H1 (cell line): Measurements from ENCODE around the gene HLF. TPM values are rescaled to one million over a fixed set of nuclear protein-coding genes. Genes with fewer than 3 reads are reported as not detected.

Experiments used
- CTCF ChIA-PET: fragments of 300-600 bp; sonication (Branson Sonifier 250); formaldehyde crosslinking; loops from one replicate; lab custom pipeline; 2021; ENCODE audit not compliant: partially characterized antibody; lab: Charles Lee
- POLR2A ChIA-PET: fragments of 300-600 bp; sonication (Branson Sonifier 250); formaldehyde crosslinking; loops from one replicate; lab custom pipeline; 2021; ENCODE audit warnings: inconsistent platforms; ENCODE audit not compliant: partially characterized antibody; lab: Charles Lee
- DNase-seq, 2 experiments: peaks; one replicate each; pipeline versions ENCODE4 v3.0.0 to v3.0.0-alpha.2; 2010 to 2022; ENCODE audit warnings: low spot score in 2 of 2, low read depth in 1 of 2, mixed read lengths in 1 of 2
- FAIRE-seq: peaks from 2 replicates; lab custom pipeline; 2011; peaks lifted over from hg19 to GRCh38; lab: Jason Lieb, UNC
- H2AFZ ChIP-seq: 2 replicates; pipeline ENCODE4 v1.8.1; 2012; ENCODE audit warnings: low read length, inconsistent platforms
- H2AK5ac ChIP-seq: 2 replicates; pipeline ENCODE4 v1.6.1; 2013; ENCODE audit warnings: low read depth, low read length
- H2BK120ac ChIP-seq: replicated peaks from 2 replicates; pipeline ENCODE3; 2013; ENCODE audit warnings: low read depth, low read length, inconsistent platforms
- H2BK12ac ChIP-seq: 2 replicates; pipeline ENCODE4 v1.6.1; 2013; ENCODE audit warnings: low read depth, low read length
- H2BK15ac ChIP-seq: 2 replicates; pipeline ENCODE4 v1.6.1; 2013; ENCODE audit warnings: low read length
- H2BK20ac ChIP-seq: 2 replicates; pipeline ENCODE4 v1.6.1; 2013; ENCODE audit warnings: low read length
- H2BK5ac ChIP-seq: 2 replicates; pipeline ENCODE4 v1.6.1; 2013; ENCODE audit warnings: low read depth, low read length
- H3K14ac ChIP-seq: 2 replicates; pipeline ENCODE4 v1.6.1; 2013; ENCODE audit warnings: inconsistent platforms; ENCODE audit not compliant: insufficient read length
- H3K18ac ChIP-seq: 2 replicates; pipeline ENCODE4 v1.6.1; 2013; ENCODE audit warnings: low read length; ENCODE audit errors: extremely low read depth
- H3K23ac ChIP-seq: 2 replicates; pipeline ENCODE4 v1.6.1; 2013; ENCODE audit warnings: inconsistent platforms; ENCODE audit not compliant: insufficient read length
- H3K23me2 ChIP-seq: 2 replicates; pipeline ENCODE4 v1.6.1; 2013; ENCODE audit warnings: low read depth, low read length
- H3K27ac ChIP-seq: 2 replicates; pipeline ENCODE4 v1.6.1; 2011; ENCODE audit warnings: low read depth, low read length, inconsistent platforms
- H3K27me3 ChIP-seq, 4 experiments: replicated peaks in 1 of 4; 1 replicate in 1 of 4; 2 replicates in 3 of 4; pipeline versions ENCODE4 v1.6.1 to v1.8.1; 2011 to 2013; ENCODE audit warnings: low read length in 3 of 4, mild to moderate bottlenecking in 3 of 4, inconsistent platforms in 2 of 4, mixed read lengths in 2 of 4, moderate library complexity in 1 of 4; ENCODE audit not compliant: control insufficient read depth in 3 of 4, insufficient read depth in 3 of 4; ENCODE audit errors: extremely low read depth in 1 of 4
- H3K36me3 ChIP-seq, 4 experiments: 2 replicates each; pipeline versions ENCODE4 v1.6.1 to v1.8.1; 2011 to 2013; ENCODE audit warnings: mild to moderate bottlenecking in 4 of 4, low read length in 3 of 4, moderate library complexity in 2 of 4, control low read depth in 1 of 4, inconsistent platforms in 1 of 4; ENCODE audit not compliant: insufficient read depth in 4 of 4, control insufficient read depth in 2 of 4
- H3K4ac ChIP-seq: replicated peaks from 2 replicates; pipeline ENCODE3; 2013; ENCODE audit warnings: low read length, low read depth, mixed read lengths, inconsistent platforms; ENCODE audit not compliant: insufficient read length
- H3K4me1 ChIP-seq, 4 experiments: replicated peaks in 1 of 4; 1 replicate in 1 of 4; 2 replicates in 3 of 4; pipeline versions ENCODE4 v1.6.1 to v1.8.1; 2011 to 2013; ENCODE audit warnings: low read length in 3 of 4, inconsistent platforms in 2 of 4, mixed read lengths in 1 of 4; ENCODE audit not compliant: insufficient read depth in 4 of 4, control insufficient read depth in 3 of 4
- H3K4me2 ChIP-seq, 2 experiments: 2 replicates each; pipeline versions ENCODE4 v1.6.1 to v1.8.1; 2011 to 2013; ENCODE audit warnings: low read depth in 2 of 2, low read length in 2 of 2, control low read depth in 1 of 2, inconsistent platforms in 1 of 2, mild to moderate bottlenecking in 1 of 2; ENCODE audit not compliant: insufficient read depth in 1 of 2
- H3K4me3 ChIP-seq, 4 experiments: fragments of 200-600, 300-600 bp in 1 of 4; sonication (generic), shearing (Covaris generic), sonication (Bioruptor Twin) in 1 of 4; 2 replicates each; pipeline versions ENCODE4 v1.5.1 to v1.8.1; 2011 to 2016; ENCODE audit warnings: low read length in 4 of 4, low read depth in 3 of 4, control low read depth in 2 of 4, inconsistent platforms in 2 of 4, mild to moderate bottlenecking in 2 of 4, mixed read lengths in 1 of 4, moderate library complexity in 1 of 4; ENCODE audit not compliant: insufficient read depth in 2 of 4; ENCODE audit errors: extremely low read depth in 1 of 4
- H3K56ac ChIP-seq: replicated peaks from 2 replicates; pipeline ENCODE3; 2013; ENCODE audit warnings: low read depth, mild to moderate bottlenecking, mixed read lengths, low read length, inconsistent platforms; ENCODE audit not compliant: insufficient read length
- H3K79me1 ChIP-seq: 2 replicates; pipeline ENCODE4 v1.6.1; 2013; ENCODE audit warnings: low read depth, low read length, control low read depth
- H3K79me2 ChIP-seq, 2 experiments: 2 replicates each; pipeline versions ENCODE4 v1.6.1 to v1.8.1; 2012 to 2013; ENCODE audit warnings: low read length in 2 of 2, mild to moderate bottlenecking in 2 of 2, inconsistent platforms in 1 of 2; ENCODE audit not compliant: insufficient read depth in 2 of 2, control insufficient read depth in 1 of 2
- H3K9ac ChIP-seq, 4 experiments: replicated peaks in 1 of 4; 1 replicate in 1 of 4; 2 replicates in 3 of 4; pipeline versions ENCODE4 v1.6.1 to v1.8.1; 2011 to 2013; ENCODE audit warnings: low read depth in 3 of 4, low read length in 3 of 4, control low read depth in 2 of 4, mild to moderate bottlenecking in 2 of 4, moderate library complexity in 2 of 4, inconsistent platforms in 1 of 4; ENCODE audit errors: extremely low read depth in 1 of 4
- H3K9me3 ChIP-seq, 2 experiments: 2 replicates each; pipeline versions ENCODE4 v1.6.1 to v1.8.1; 2012 to 2013; ENCODE audit warnings: mild to moderate bottlenecking in 2 of 2, moderate library complexity in 2 of 2, control low read depth in 1 of 2, inconsistent platforms in 1 of 2, low read depth in 1 of 2, low read length in 1 of 2, mixed read lengths in 1 of 2; ENCODE audit not compliant: insufficient read depth in 2 of 2
- H4K20me1 ChIP-seq, 2 experiments: replicated peaks in 1 of 2; 2 replicates each; pipeline versions ENCODE3 to v1.8.1; 2011 to 2013; ENCODE audit warnings: inconsistent platforms in 2 of 2, low read length in 2 of 2, mild to moderate bottlenecking in 1 of 2; ENCODE audit not compliant: insufficient read depth in 2 of 2, control insufficient read depth in 1 of 2
- H4K5ac ChIP-seq: 2 replicates; pipeline ENCODE4 v1.6.1; 2013; ENCODE audit warnings: low read length, low read depth, mixed read lengths, inconsistent platforms; ENCODE audit not compliant: insufficient read length
- H4K8ac ChIP-seq: 2 replicates; pipeline ENCODE4 v1.8.0; 2013; ENCODE audit warnings: mild to moderate bottlenecking, moderate library complexity, low read length, inconsistent platforms; ENCODE audit not compliant: insufficient read depth; ENCODE audit errors: extremely low read depth
- H4K91ac ChIP-seq: replicated peaks from 2 replicates; pipeline ENCODE3; 2013; ENCODE audit warnings: low read length, mixed read lengths, inconsistent platforms; ENCODE audit not compliant: insufficient read length
- ATF3 ChIP-seq: IDR thresholded peaks from 2 replicates; pipeline ENCODE4 v1.6.1; 2011; ENCODE audit warnings: low read depth, mild to moderate bottlenecking, low read length; ENCODE audit not compliant: insufficient read depth
- BRCA1 ChIP-seq: IDR thresholded peaks from 2 replicates; pipeline ENCODE4 v1.6.1; 2012; ENCODE audit warnings: low read depth, low read length, improper control_type of control experiment
- CBX5 ChIP-seq: fragments of 300-800, 300-1000 bp; sonication (generic); IDR thresholded peaks from 2 replicates; pipeline ENCODE4 v1.7.1; 2016; ENCODE audit warnings: antibody characterized with exemption, low read length, low read depth
- CBX8 ChIP-seq: fragments of 300-800, 300-1000 bp; sonication (generic); IDR thresholded peaks from 2 replicates; pipeline ENCODE4 v1.7.1; 2016; ENCODE audit warnings: low read depth, low read length, borderline replicate concordance
- CREB1 ChIP-seq: IDR thresholded peaks from 2 replicates; pipeline ENCODE4 v1.6.1; 2012; ENCODE audit warnings: inconsistent platforms
- GTF2F1 ChIP-seq: IDR thresholded peaks from 2 replicates; pipeline ENCODE4 v1.6.1; 2012; ENCODE audit warnings: low read depth, low read length, improper control_type of control experiment, borderline replicate concordance
- RFX5 ChIP-seq: IDR thresholded peaks from 2 replicates; pipeline ENCODE4 v1.6.1; 2011; ENCODE audit warnings: low read depth, low read length, improper control_type of control experiment, borderline replicate concordance
- SRF ChIP-seq: IDR thresholded peaks from 2 replicates; pipeline ENCODE4 v1.6.1; 2011; ENCODE audit warnings: mild to moderate bottlenecking, low read depth, low read length, moderate library complexity
- TAF1 ChIP-seq: IDR thresholded peaks from 2 replicates; pipeline ENCODE4 v1.6.1; 2011; ENCODE audit warnings: mild to moderate bottlenecking, low read depth, low read length
- TAF7 ChIP-seq: optimal IDR thresholded peaks from 2 replicates; pipeline ENCODE3; 2011; ENCODE audit warnings: low read depth, mild to moderate bottlenecking, inconsistent platforms, low read length, moderate library complexity, borderline replicate concordance
- TBP ChIP-seq: IDR thresholded peaks from 2 replicates; pipeline ENCODE4 v1.6.1; 2011; ENCODE audit warnings: low read depth, low read length, improper control_type of control experiment
- WGBS, 2 experiments: shearing (Covaris generic) in 1 of 2; methylation state at CpG; one replicate each; pipeline versions ENCODE4 v1.1.6 to v1.1.7; 2013 to 2015; ENCODE audit warnings: low lambda C conversion rate in 2 of 2, mixed read lengths in 2 of 2, inconsistent platforms in 1 of 2, low coverage in 1 of 2, missing lambda C conversion rate in 1 of 2; ENCODE audit not compliant: insufficient replicate concordance in 2 of 2, insufficient coverage in 1 of 2, insufficient read length in 1 of 2; ENCODE audit errors: extremely low coverage in 1 of 2, missing lambda C conversion rate in 1 of 2; 5-methylcytosine and 5-hydroxymethylcytosine counted together
- polyA plus RNA-seq, 7 experiments: library from polyadenylated mRNA; depleted of rRNA in 3 of 7; stranded (reverse) in 5 of 7; unstranded in 2 of 7; fragments of >200 nt in 5 of 7; fragments of 200-250 nt in 2 of 7; gene quantifications; 1 replicate in 5 of 7; 2 replicates in 1 of 7; 4 replicates in 1 of 7; pipeline versions ENCODE4 v1.2.1 to v1.2.3, GENCODE V29; 2011 to 2013; ENCODE audit warnings: missing spikeins in 2 of 7, mixed read lengths in 2 of 7
- total RNA-seq: library from RNA; stranded (reverse); fragmentation: NEBNext Ultra II Directional; extraction: Animal tissue kit (Norgen Biotek cat#: 25700); gene quantifications from 2 replicates; pipeline ENCODE4 v1.2.1, GENCODE V29; 2021

HLF gene
- total and polyA plus RNA-seq, 2 of the 8 experiments (the other 6 are each of a cell fraction or from before 2014, with no cell fraction given), result 0.39 to 0.60 TPM

- no peak for DNase-seq
- Histone ChIP-seq H4K8ac (no peak overlapping the region), H3K79me2 (no peaks in the 10 kb centered on the region), H2AFZ (no peak overlapping the region), H3K27ac (no peak overlapping the region), H2BK5ac (no peak overlapping the region), H2AK5ac (no peak overlapping the region), H4K91ac (no peak overlapping the region), H3K56ac (no peak overlapping the region), H2BK12ac (no peak overlapping the region), H3K14ac (no peak overlapping the region), H3K4me2 (no peak overlapping the region), H3K4me1 (peaks cover 0 to 5% (median 1%) of the 10 kb centered on the region in 4 experiments; a peak in 3 of 7 replicates), H3K4ac (no peak overlapping the region), H2BK120ac (no peak overlapping the region), H3K9me3 (peaks cover 0 to 2% of the 10 kb centered on the region in 2 experiments; a peak in 1 of 4 replicates), H3K23me2 (no peaks in the 10 kb centered on the region), H4K20me1 (no peaks in the 10 kb centered on the region), H4K5ac (no peak overlapping the region), H3K9ac (no peak overlapping the region), H3K18ac (no peak overlapping the region), H3K36me3 (no peaks in the 10 kb centered on the region), H3K79me1 (no peaks in the 10 kb centered on the region), H3K4me3 (no peak overlapping the region), H3K23ac (no peak overlapping the region), H2BK20ac (no peak overlapping the region), H2BK15ac (no peak overlapping the region), H3K27me3 (no peaks in the 10 kb centered on the region)
- CTCF ChIA-PET, result no interaction called here
- TF ChIP-seq SRF (no peak), CBX8 (no peak), TBP (no peak), TAF7 (no peak), RFX5 (no peak), BRCA1 (no peak), GTF2F1 (no peak), CREB1 (no peak), ATF3 (no peak), TAF1 (no peak), CBX5 (no peak)
- 95% methylated on average over 13 of the region's 15 CpGs; no CpG with 5 or more reads in 1 of the 2 experiments for WGBS, 2 experiments
- no peak for FAIRE-seq
- POLR2A ChIA-PET, result no interaction called here
Measured at GRCh38 chr17:55332296-55333041, 67.7 kb downstream of the HLF start.
